Lung microvascular endothelial cell (primary cell): ENCODE data around the gene DTNA. TPM values are rescaled to one million over a fixed set of nuclear protein-coding genes. Genes with fewer than 3 reads are reported as not detected.
A peak's percentile ranks its signal among the peaks of the same experiment; 100 is the strongest.

Experiments used
- DNase-seq, 2 donors: peaks; one replicate each; pipeline versions ENCODE4 v3.0.0 to v3.0.0-alpha.2; 2010; ENCODE audit warnings: low read depth in 2 of 2
- total RNA-seq: library from RNA; depleted of rRNA; stranded (reverse); fragments of >200 nt; gene quantifications from 2 replicates; pipeline ENCODE4 v1.2.1, GENCODE V29; 2014

DTNA gene
- total RNA-seq, 1 donor from 2014 or later = 0.40 TPM

DNA sequence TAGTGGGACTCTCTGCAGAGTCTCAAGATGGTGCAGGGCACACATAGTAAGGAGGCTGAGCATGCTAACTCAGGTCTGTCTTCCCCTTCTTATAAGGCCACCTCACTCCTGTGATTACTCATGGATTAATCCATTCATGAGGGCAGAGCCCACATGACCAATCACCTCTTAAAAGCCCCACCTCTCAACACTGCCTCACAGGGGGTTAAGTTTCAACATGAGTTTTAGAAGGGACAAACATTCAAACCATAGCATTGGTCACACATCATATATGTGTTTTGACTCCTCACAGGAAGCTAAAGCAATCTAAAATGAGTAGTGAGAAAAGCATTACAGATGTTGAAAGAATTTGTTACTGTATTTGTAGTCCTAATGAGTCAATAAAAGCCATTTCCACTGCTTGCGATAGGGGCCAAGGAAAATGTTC, 57.5 kb downstream of the DTNA start:
- DNase-seq = peak; percentile 22 to 33

DNA sequence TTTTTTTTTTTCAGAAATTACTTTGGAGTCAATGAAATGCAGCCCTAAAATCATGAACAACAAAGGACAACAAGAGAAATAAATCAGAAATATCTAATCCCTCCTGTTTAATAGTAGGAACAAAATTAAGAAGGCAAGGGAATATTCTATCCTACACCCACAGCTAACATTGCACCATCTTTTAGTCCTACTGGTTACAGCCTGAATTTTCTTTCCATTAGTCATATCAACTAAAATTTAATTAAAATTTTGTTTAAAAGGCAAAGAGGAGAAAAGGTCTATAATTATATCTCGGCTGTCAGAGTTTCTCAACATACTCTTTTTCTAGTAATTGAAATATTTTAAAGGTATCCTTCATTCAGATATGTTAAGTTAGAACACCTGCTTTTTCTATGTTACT, 61.9 kb downstream of the DTNA start:
- DNase-seq = no peak

DNA sequence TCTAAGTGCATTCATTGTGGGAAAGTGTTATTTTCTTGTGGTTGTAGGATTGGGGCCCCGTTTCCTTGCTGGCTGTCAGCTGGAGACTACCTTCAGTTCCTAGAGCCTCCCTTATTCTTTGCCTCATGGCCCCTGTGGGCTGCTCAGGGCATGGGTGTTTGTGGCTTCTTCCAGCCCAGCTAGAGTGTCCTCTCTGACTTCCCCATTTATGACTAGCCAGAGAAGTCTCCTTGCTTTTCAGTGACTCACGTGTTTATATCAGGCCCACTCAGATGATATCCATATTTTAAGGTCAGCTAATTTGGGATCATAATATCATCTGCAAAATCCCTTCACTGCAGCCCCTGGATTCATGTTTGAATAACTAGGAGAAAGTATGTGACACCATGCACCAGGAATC, 62.8 kb downstream of the DTNA start:
- no peak for DNase-seq

DNA sequence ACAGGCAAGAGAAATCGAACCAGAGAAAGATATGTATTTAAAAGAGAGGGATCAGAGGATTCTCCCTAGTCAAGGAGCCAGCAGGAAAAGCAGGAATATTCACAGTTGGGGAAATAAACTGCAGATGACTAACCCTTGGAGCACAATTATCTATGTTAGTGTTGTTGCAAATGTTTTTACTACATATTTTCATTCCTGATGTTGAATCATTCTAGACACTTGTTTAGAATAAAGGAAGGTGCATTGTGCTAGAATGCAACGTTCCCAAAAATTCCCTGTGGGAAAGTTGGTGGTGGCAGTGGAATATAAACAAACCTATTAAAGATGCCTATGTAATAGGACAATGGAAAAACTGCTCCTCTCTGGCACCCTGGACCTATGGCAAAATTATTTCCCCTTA, 63.3 kb downstream of the DTNA start:
- peak in 1 of 2 donors; percentile 78 for DNase-seq

DNA sequence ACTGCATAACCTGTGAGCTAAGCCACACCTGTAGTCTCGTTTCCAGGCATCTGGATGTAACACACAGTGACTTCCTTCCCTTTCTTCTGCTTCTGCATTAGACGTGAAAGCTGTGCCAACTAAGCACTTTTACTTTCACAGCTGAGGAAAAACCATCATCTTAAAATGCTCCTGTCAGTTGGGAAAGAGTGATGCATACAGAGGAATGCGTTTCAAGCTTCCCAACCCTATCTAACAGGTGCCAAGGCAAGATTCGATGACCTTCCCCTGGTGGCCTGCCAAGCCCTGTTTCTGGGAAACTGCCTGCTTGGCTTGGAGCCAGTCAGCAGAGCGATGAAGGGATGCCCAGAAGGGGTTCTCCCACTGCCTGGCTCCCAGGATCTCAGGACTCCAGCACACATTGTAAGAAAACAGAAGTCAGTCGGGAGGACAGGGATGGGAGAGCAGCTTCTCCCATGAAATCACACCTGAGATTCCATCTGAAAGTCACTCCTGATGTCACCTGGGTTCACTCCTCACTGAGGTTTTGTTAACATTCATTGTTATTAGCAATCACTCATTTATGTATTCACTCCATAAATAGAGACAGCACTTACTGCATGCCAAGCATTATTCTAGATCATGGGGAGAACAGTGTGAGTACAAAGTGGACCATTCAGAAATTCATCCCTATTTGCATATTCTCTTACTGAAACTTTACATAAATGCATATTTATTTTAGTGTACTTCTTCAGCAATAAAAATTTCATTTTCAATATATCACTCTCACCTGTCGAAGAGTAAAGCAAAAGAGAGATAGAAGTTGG, 64.1 kb downstream of the DTNA start:
- peak; percentile 28 to 70 for DNase-seq

DNA sequence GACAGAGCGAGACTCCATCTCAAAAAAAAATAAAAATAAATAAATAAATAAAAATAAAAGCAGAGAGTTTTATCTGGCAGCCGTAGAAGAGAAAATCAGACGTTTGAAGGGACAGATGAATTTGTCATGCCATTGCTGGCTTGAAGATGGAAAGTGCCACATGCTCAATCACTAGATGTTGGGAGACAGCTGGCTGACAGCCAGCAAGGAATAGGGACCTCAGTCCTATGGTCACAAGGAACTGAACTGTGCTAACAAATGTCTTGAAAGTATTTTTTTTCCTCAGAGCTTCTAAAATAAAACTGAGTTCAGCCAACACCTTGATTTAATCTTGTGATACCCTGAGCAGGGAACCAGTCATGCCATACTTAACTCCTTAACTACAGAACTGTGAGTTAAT, 65.4 kb downstream of the DTNA start:
- DNase-seq = no peak

DNA sequence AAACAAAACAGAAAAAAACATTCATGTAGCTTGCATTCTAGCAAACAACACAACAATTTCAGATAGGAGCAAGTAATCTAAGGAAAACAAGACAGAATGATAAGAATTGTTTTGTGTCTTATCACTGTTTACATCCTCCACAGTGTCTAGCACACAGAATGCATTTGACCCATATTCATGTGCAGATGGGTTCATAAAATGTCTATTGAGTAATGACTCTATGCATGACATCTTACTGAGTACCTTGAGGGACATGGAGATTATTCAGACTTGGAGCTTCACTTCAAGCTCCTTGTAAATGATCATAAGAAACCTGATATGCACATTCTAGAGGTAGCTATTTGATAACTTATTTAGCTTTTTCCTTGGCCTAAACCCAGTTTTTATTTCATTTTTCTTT, 69.0 kb downstream of the DTNA start:
- DNase-seq = no peak

DNA sequence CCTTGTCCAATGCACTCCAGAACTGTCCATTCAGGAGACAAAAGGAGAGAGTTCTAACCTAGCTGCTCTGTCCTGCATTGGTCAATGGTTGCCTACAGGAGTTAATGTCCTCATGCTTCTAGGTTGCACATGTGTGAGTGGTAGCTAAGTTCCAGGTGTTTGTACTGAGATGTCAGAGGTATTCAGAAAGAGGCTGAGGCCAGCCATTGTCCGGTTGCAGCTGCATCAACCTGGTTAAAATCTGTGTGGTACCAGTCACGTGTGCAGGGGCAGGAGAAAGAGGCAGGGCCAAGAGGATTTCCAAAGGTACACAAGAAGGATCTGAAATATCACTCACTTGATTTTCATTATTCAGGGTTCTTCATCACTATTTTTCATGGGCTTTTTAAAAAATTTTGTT, 70.8 kb downstream of the DTNA start:
- DNase-seq = no peak

DNA sequence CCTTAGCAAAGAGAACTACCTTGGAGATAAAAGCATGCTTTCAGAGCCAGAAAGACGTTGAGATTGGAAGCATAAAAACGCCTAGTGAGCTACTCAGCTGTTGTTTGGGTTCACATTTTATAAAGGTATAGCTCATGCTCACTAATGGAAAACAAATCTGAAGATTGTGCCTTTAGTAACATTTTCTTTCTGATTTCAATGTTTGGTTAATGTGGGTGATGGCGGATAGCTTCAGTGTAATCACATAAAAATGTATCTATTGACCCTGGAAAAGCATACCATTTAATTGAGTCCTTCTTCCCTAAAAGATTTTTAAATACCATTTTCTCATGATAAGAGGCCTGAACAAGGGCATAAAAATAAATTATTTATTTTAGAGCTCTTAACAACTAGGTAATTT, 73.4 kb downstream of the DTNA start:
- DNase-seq = no peak

DNA sequence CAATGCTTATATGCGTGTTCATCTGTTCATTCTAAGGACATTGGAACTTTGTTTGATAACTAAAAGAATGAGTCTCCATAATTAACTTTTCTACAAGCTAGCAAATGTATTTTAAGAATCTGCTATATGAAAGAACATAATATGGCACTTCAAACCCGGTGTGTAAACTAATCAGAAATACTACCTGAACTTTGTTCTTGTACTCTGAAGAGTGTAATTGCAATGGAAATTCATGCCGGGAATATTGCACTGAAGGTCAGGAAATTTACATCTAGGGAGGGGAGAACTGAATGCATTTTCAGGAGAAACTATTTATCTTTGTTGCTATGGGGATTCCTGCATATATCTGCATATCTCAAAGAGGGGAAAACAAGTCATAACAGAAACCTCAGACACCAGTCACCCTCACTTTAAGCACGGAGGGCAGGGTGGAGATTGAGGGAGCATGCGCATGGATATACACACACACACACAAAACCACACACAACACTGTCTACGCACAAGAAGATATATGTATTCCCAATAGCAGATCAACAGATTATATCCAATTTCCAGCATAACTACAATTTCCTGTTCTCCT, 76.2 kb downstream of the DTNA start:
- DNase-seq = no peak

DNA sequence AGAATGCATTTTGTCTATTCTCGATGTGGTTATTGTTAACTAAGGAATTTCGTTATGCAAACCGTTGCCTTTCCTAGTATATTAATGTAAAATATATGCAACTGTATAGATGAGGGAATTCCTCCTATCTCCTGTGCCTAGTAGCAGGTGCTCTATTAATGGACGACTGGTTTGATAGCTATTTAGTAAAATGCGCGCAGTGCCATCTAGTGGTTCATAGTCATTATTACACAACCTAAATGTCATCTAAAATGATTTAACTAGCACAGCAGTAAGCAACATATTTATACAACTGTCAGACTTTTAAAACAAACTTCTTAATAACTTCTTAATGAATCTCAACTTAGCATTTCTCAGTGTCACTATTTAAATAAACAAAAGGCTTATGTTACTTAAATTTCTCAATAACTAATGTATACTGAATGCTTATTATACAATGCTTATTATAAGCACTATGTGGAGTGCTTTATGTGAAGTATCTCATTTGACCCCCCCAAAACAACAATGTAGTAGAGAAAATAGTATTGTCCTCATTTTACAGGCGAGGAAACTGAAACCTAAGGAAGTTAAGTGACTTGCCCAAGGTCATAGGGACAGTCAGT, 77.9 kb downstream of the DTNA start:
- peak; percentile 71 to 83 for DNase-seq

DNA sequence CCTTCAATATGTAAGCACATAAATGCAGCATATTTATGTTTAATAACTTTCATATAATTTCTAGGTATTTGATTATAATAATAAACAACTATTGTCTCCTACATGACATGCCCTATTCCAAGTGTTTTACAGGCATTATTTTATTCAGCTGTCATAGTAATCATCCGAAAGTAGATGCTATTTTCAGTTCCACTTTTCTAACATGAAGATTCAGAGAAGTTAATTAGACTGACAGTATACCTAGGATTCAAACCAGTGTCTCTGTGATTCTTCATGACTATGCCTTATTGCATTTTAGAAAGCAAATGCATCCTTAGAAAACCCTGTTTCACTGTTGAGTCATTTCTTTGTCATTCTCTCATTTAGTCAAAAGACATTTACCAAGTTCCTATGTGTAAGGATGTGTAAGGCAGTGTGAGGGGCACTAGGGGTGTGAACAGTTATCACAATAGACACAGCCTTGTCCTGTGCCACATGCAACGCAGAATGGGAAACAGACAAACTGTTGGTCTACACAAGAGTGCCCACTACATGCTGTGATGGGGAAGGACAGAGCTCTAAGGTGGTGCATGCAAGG, 79.8 kb downstream of the DTNA start:
- no peak for DNase-seq

DNA sequence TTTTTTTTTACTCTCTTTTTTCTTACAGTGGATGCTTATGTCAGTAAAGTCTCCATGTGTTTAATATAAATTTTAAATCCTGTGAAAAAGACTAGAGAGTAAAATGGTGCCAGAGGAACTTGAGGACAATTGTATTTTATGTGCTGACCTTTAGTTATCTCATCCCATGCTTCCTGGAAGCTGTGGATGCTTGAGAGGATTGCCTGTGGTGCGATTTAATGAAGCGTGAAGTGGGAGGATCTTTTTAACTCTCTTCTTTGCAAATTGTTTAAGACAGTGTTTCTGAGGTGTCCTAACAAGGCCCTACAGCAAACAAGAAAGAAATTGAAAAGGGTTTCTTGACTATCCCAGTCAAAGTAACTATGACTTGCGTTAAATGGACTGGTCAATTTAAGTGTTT, 84.2 kb downstream of the DTNA start:
- no peak for DNase-seq

DNA sequence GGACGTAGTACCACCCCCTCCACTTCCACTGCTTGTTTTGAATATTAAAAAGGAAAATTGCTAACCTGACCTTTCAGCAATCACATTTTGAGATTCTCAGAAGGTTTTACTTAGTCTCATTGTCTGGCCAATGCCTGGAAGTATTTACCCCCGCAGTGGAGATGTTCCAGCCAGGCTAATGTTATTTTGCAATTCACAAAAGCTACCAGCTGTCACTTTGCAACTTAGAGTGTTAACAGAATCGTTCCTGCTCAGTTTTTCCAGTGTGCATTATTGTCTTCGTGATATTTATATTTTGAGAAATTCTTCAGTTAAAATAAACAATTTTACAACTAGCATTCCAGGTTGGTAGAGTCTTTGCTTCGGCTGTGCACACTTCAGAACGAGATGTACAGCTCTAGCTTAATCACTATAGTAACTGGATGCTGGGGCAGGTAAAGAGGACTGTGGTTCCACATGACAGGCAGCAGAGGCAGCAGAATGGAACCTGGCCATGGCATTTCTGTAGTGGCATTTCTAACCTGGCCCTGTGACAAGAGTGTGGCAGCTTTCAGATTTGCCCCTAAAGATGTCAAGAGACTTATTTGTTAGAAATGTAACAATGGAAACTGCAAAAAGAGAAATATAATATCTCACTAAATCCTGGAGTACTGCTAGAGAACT, 85.1 kb downstream of the DTNA start:
- DNase-seq = no peak

DNA sequence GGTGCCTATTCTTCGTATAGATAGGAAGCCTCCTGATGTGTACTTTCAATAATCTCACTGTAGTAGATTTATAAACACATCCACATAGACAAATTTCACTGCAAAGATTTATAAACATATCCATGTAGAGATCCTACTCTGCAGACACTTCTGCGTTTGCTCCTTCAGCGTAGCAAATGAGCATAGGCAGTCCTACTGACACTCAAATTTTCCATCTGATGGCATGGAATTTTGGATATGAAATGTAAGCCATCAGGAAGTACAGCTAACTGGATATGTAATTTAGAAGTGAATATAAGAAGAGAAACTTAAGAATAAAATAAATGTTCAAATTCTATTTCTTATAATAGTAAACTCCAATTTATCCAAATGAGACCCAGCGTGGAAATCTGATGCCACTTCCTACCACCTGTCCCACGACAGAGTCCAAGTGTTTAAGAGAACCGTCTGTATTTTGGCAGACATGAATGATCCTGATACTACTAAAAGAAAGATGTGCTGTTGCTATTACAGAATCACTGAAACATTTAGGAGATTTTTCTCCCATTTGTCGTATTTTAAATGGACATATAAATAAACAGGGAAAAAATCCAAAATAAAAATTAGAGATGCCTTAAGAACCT, 86.0 kb downstream of the DTNA start:
- DNase-seq = no peak

DNA sequence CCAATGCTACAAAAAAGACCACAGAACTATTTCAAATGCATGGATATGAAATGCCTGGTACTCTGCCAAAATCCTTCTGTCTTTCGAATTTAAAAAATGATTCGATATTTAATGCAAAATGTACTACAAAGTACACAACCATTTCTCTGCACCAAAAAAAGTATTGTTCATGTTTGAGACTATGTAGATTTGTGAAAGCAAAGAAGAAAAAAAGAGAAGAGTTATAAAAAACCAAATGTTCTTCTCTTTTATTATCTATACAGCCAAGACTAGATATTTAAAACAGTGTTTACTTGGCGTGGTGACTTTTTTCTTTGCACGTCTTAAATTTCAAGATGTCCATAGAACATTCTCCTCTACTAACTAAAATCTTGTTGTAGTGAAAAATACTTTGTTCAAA, 89.2 kb downstream of the DTNA start:
- DNase-seq = no peak

DNA sequence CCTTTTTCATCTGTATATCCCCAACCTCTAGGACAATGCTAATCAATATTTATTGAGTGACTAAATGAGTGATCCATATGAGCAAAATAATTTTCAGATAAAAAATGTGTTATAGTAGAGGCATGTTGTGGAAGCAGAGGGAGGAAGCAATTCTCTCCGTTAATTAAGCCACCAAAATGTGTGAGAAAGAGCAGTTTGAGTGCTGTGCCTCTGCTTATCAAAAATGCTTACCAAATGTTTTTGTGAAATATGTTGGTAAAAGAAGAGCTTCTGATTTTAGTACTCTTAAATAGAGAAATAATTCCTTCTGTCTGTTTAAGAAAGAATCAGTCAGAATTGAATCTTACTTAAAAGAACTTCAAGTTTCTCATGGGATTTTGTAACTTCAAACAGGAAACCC, 90.3 kb downstream of the DTNA start:
- no peak for DNase-seq

DNA sequence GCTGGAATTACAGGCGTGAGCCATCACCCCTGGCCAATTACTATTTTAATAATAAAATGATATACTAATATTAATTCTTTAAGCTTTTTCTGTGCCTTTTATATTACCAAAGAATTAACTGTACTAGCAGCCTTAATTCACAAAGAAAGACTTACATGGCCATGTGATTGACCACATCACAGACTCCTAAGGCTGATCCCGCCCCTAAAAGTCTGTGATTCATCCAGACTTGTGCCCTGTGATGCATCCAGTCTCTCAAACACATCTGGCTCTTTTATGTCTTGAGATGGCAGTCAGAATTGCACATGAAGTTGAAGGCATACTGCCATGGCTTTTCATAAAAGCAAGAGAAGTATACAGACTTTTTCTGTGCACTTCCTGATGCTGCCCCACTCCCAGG, 91.7 kb downstream of the DTNA start:
- no peak for DNase-seq

DNA sequence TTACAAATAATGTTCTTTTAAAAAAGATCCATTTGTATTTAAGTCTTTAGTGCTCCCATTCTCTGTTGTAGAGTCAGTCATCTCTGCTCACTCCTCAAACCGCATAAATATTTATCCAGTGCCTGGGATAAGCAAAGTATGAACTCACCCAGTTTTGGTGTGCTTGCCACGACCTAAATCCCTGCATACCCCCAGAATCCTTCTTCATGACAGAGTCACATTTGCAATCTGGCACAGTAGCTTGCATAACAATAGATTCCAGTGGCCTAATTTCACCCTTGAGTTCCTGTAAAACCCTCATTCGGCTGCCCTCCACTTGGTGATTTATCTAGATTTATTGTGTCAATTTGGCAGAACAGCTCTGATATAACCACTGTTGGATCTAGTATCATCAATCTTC, 92.9 kb downstream of the DTNA start:
- no peak for DNase-seq

DNA sequence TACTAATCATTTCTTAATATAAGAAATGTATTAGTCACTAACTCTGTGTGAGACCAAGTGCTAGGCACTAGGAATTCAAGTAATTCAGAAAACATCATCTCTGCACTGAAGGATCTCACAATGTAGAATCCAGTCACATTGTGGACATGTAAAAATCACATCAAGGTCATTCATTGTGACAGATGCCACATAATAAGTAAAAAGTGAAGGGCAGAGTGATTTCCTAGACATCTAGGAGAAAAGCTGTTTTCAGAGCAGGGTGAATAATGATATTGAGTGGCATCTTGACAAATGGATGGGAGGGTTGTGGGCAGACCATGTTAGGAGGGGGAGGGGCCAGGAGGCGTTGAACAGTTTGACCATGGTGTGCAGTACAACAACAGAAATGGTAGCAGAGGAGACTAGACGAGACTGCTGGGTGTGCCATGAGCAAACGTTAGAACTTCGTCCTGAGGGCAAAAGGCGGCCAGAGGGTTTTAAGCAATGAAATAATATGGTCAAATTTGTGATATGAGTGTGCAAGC, 93.8 kb downstream of the DTNA start:
- no peak for DNase-seq

DNA sequence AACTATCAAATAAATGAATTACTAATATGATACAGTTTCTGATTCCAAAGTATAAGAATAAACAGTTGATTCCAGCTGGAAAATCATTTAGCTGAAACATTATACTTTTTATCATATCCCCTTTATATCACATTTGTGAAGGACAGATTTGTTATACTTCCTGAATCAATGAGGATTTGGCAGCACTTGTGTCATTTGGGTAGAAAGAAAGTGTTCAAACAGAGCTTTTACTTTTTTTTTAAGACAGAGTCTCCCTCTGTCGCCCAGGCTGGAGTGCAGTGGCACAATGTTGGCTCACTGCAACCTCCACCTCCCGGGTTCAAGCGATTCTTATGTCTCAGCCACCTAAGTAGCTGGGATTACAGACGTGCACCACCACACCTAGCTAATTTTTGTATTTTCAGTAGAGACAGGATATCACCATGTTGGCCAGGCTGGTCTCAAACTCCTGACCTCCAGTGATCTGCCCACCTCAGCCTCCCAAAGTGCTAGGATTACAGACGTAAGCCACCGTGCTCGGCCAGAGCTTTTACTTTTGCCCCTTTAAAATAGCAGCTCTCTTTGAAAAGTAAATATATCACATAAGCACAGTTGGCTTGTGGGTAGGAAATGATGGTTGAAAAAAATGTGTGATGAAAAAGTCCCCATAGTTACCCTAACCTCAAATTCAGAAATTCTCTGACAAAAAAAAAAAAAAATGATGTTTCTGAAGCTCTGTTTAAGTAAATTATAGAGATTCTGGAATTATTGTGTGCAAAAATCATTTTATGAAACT, 95.2 kb downstream of the DTNA start:
- DNase-seq = no peak
